ENCODE data around the gene CSGALNACT2. TPM values are rescaled to one million over a fixed set of nuclear protein-coding genes. Genes with fewer than 3 reads are reported as not detected.

CSGALNACT2 gene
- total and polyA plus RNA-seq, 10 of the 15 experiments (the other 5 are each of a cell fraction or from before 2014, with no cell fraction given): 2.5 to 12.6 (median 8.7) TPM

- no peak for ATAC-seq
- POLR2A ChIA-PET: no interaction called here
- DNase-seq (ENCODE audit: low read depth, low spot score): no peak
- RAD21 ChIA-PET (ENCODE audit: unreplicated experiment): interaction anchor here (0.5 to 1.9 kb wide), 2 partner anchors 16 to 196 kb away, joined by 3 to 6 read pairs; no protein-coding TSS in a partner anchor
- BruUV-seq (replicated peaks): no TSS peak
- intact Hi-C loops (cut with micrococcal nuclease; ENCODE audit: unreplicated experiment) (no loop called here), in situ Hi-C loops (cut with MboI) (loop anchor here (25.0 kb wide), 1 partner anchor 1807 kb away; the partner anchor contains the start of gene RASSF4)
- H4K20me1 ChIP-seq (ENCODE audit: control insufficient read depth, insufficient read depth): no peaks in the 10 kb centered on the region
- no peaks in the 10 kb centered on the region; the same call in 1 of the 2 replicates for H3K4me1 ChIP-seq (ENCODE audit: control insufficient read depth, insufficient read depth, low read length)
- no peak overlapping the region for H3K4me3 ChIP-seq
- H3K79me2 ChIP-seq (ENCODE audit: control insufficient read depth, insufficient read depth, low read length): peaks cover 11% of the 10 kb centered on the region
- no peak overlapping the region for H3K4me2 ChIP-seq (ENCODE audit: control insufficient read depth, insufficient read depth)
- no peak overlapping the region for H3K27ac ChIP-seq (ENCODE audit: control insufficient read depth, insufficient read depth)
- no peaks in the 10 kb centered on the region; the same call in 2 of the 3 replicates for H3K9me3 ChIP-seq (replicated peaks; ENCODE audit: control insufficient read depth, insufficient read depth, low read length)
- SMC1A ChIA-PET (ENCODE audit: uncharacterized antibody, unreplicated experiment): interaction anchor here (1.0 to 1.8 kb wide), 2 partner anchors 16 kb away, joined by 5 to 7 read pairs; no protein-coding TSS in a partner anchor
- H3K9ac ChIP-seq (ENCODE audit: control insufficient read depth, insufficient read depth, low read length): no peak overlapping the region
- no peaks in the 10 kb centered on the region for H3K36me3 ChIP-seq (ENCODE audit: control insufficient read depth in 2 of 2, insufficient read depth in 2 of 2, low read length in 1 of 2)
- H3K27me3 ChIP-seq (replicated peaks in 1 of 2; ENCODE audit: control insufficient read depth in 2 of 2, insufficient read depth in 2 of 2, low read length in 1 of 2): no peaks in the 10 kb centered on the region
- H2AFZ ChIP-seq (ENCODE audit: control insufficient read depth, low read depth, low read length): no peak overlapping the region
- 97% methylated on average over 2 of the region's 2 CpGs for WGBS (ENCODE audit: insufficient coverage, insufficient replicate concordance, low lambda C conversion rate, missing lambda C conversion rate)
- FAIRE-seq: no peak
- CTCF ChIA-PET: no interaction called here
- no peak for TF ChIP-seq HDAC6 (IDR thresholded peaks at IDR 0.05; ENCODE audit: unreplicated experiment)
- no peak for TF ChIP-seq TCF3 (IDR thresholded peaks at IDR 0.05; ENCODE audit: borderline replicate concordance, insufficient read depth, low read depth, low read length)
- TF ChIP-seq DPF2 (IDR thresholded peaks at IDR 0.05): no peak
- no peak for TF ChIP-seq ZBTB4 (CRISPR knock-in tag; IDR thresholded peaks at IDR 0.05)
- no peak for TF ChIP-seq SMAD5 (IDR thresholded peaks at IDR 0.05; ENCODE audit: low read depth)
- TF ChIP-seq ZNF384 (IDR thresholded peaks at IDR 0.05; ENCODE audit: borderline replicate concordance, low read depth, low read length): no peak
- no peak for TF ChIP-seq NKRF (conservative IDR thresholded peaks at IDR 0.05)
- TF ChIP-seq SRF (IDR thresholded peaks at IDR 0.05; ENCODE audit: low read depth in 2 of 2, low read length in 2 of 2): no peak
- no peak for TF ChIP-seq CHD1 (IDR thresholded peaks at IDR 0.05; ENCODE audit: low read depth, low read length)
- TF ChIP-seq, protein P1, sequence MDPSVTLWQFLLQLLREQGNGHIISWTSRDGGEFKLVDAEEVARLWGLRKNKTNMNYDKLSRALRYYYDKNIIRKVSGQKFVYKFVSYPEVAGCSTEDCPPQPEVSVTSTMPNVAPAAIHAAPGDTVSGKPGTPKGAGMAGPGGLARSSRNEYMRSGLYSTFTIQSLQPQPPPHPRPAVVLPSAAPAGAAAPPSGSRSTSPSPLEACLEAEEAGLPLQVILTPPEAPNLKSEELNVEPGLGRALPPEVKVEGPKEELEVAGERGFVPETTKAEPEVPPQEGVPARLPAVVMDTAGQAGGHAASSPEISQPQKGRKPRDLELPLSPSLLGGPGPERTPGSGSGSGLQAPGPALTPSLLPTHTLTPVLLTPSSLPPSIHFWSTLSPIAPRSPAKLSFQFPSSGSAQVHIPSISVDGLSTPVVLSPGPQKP (IDR thresholded peaks at IDR 0.05; ENCODE audit: low read depth, low read length): no peak
- no peak for TF ChIP-seq RBBP5 (conservative IDR thresholded peaks at IDR 0.05)
- no peak for TF ChIP-seq RCOR1 (conservative IDR thresholded peaks at IDR 0.05; ENCODE audit: low read depth, low read length)
- TF ChIP-seq, protein P2, sequence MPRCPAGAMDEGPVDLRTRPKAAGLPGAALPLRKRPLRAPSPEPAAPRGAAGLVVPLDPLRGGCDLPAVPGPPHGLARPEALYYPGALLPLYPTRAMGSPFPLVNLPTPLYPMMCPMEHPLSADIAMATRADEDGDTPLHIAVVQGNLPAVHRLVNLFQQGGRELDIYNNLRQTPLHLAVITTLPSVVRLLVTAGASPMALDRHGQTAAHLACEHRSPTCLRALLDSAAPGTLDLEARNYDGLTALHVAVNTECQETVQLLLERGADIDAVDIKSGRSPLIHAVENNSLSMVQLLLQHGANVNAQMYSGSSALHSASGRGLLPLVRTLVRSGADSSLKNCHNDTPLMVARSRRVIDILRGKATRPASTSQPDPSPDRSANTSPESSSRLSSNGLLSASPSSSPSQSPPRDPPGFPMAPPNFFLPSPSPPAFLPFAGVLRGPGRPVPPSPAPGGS (IDR thresholded peaks at IDR 0.05; ENCODE audit: borderline replicate concordance, insufficient read depth, low read depth, low read length, poor library complexity, severe bottlenecking): no peak
- TF ChIP-seq TAF1 (IDR thresholded peaks at IDR 0.05; ENCODE audit: borderline replicate concordance, low read depth, low read length): no peak
Observed at GRCh38 chr10:43155221-43155620, 17.0 kb downstream of the CSGALNACT2 start.
